Activated naive CD4-positive, alpha-beta T cell treated with Interleukin-2 at 50 U/mL for 16 hours (primary cell): Measurements from ENCODE around the gene P2RX3.

Experiments used
- DNase-seq: peaks from one replicate; pipeline ENCODE4 v3.0.0-alpha.2; 2020

The P2RX3 gene

DNA sequence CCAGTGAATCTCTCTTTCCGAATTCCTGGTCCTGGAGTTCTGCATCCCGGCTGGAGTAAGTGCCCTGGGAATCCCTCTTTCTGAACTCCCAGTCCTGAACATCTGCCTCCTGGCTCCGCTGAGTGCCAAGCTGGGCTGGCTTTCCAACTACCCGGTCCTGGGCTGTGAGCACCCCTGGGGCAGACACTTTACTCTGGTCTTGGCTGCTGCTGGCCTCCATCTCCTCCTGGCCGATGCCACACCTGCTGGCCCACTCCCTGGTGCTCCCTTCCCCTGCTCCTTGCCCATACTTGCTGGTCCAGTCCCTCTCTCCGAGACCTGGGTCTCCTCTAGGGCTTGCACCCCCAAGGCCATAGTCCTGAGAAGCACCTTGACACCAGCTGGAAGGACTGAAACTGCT lies 28.1 kb upstream of the P2RX3 start:
- DNase-seq, result no peak

DNA sequence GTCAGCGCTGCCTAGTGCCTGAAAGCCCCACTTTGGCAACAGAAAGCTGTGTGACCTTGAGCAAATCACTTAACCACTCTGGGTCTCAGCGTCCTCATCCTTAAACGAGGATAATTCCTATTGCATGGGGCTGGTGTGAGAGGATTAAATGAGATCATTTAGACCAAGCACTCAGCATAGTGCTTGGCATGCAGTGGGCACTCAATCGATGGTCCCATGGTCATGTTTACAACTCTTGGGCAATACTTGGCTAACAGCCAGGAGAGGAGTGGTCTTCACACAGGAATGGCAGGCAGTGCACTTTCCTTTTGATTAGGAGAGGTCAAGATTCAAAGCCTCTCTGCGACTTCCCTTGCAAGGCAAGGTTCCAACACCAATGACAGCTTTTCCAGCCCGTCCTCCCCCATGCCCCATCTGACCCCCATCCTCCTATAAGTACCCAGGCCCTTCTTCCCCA lies 27.5 kb upstream of the P2RX3 start:
- no peak for DNase-seq

DNA sequence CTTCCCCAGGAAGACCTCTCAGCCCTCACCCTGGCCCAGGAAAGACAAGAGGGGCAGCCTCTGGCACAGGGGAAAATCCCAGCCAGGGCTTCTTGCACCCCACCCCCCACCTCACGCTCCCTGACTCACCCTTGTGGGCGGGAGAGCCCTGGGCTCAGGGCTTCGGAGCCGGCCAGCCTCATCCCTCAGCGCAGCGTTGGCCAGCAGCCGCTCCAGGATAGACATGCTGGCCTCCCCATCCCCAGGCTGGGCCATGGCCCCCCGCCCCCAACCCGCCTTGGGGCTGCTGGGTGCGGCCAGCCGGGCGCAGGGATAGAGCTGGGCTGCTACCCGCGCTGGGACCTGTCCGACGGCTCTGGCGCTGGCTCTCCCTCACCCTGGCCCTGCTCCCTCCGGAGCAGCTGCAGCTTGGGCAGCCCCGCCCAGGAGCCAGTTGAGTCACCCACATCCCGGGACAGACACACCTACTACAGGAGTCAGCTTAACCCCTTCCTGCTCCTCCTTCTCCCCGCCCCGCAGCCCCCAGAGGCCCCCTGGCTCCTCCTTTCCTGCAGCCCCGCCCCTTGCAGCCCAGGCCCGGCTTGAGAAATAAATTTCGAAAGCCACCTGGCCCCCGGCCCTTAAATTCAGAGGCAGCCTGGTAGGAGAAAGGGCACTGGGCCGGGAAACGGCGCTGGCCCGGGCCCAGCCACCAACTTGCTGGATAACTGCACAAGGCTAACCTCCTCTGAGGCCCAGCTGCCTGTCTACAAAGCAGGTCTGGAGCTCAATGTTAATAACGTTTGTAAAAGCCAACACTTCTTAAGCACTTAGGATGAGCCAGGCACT lies 26.8 kb upstream of the P2RX3 start:
- peak; percentile 55 for DNase-seq

DNA sequence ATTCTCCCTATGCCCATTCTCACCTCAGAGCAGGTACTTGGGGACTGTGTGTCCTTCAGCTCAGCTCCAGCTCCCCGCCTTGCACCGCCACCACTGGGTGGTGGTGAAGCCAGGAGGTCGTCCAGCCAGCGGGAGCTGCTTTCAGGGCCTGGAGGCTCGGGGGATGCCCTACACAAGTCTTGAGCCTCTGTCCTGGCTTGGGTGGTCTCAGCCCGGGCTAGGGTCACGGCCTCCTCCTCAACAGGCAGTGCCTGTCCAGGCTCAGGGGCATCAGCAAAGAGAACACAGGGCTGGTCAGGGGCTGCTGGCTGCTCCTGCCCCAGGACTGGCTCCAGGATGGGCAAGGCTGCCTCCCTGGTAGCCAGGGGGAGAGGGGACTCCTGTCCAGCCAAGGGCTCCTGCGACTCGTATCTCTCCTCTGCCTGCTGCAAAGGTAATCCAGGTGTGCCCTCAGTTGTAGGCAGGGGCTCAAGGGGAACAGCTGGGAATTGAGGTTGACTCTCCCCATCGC lies 25.6 kb upstream of the P2RX3 start:
- DNase-seq, result no peak

DNA sequence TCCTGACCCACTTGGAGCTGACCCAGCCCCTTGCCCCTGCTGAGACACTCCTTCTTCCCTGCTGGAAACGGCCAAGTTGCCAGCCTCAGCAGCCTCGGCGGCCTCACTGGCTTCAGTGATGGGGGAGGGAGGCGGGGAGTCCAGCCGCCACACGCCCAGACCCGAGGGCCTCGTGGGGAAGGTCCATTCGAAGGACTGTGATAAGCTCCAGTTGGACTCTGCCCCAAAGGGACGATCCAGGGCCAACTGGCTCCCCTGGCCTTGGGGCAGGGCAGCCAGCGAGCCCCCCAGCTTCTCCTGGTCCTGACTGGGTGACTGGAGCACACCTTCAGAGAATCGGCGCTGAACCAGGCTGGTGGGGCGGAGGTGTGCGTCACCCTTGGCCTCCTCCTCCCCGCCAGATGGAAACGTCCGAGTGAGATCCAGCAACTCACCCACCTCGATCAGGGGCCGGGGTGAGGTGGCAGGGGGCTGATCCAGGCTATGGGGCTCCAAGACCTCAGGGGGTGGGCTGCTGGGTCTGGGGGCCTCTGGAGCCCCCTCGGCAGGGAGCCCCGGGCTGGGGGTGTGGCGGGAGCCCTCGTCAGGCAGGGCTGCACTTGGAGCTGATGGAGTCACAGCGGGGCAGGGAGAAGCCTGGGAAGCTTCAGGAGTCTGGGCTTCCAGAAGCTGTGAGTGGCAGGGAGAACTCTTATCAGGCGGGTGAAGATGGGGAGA lies 24.9 kb upstream of the P2RX3 start:
- DNase-seq, result no peak

DNA sequence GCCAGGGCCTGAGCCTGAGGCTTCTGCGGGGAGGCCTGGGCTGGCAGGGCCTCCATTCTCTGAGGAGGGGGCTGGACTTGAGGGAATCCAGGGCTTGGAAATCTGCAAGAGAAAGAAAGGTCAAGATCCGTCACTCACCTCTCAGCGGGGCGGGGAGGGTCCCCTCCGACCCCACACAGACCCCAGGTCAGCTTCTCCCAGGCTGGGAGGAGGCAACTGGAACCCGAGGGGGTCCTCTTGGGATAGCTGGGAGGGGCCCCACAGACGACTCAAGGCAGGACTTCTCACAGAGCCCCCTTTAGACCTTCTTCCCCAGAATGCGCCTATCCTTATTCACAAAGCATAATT lies 24.4 kb upstream of the P2RX3 start:
- DNase-seq, result no peak

DNA sequence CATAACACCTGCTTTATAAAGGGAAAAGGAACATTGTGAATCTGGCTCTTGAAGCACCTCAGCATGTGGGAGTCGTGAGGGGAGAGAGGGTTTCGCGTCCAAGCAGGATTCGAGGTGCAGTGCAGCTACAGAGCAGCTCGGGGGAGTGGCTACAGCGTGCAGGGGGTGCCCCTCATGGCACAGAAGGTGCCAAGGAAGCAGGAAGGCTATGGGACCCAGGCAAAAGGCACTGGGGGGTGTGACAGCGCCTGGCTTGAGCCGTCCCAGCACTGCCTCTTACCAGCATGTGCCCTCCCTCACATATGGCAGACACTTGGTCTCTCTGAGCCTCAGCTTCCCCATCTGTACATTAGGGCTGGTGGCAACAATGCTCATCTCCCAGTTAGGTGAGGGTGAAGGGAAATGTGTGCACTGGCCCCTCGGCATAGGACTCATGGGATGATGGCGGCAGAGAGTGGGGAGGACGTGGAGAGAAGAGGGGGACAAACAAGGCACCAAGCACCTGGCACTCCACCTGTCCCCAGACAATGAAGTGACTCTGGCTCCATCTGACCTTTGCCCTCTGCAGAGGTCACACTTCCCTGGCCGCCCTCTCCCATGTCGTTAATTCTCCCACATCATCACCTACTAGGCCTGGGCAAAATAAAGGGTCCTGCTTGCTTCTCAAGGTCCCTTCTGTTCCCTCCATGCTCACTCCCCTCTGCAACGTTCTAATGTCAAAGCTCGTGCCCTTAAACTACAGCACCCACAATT lies 23.8 kb upstream of the P2RX3 start:
- no peak for DNase-seq

DNA sequence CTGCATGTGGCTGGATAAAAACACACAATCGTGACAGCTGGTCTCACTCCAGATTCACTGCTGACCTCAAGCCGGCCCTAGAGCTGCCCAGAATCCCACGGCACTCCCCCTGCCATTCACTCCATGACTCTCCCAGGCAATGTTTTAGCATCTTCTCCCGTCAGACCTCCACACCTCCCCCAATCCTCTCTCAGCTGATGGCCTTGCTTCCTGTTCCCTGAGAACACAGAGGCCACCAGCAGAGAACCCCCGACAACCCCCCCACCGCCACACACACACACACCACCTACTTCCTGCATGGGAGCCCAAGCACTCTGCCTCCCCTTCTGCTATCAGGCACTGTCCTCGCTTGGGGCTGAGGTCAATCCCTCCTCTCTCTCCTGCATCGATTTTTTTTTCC lies 22.7 kb upstream of the P2RX3 start:
- no peak for DNase-seq

DNA sequence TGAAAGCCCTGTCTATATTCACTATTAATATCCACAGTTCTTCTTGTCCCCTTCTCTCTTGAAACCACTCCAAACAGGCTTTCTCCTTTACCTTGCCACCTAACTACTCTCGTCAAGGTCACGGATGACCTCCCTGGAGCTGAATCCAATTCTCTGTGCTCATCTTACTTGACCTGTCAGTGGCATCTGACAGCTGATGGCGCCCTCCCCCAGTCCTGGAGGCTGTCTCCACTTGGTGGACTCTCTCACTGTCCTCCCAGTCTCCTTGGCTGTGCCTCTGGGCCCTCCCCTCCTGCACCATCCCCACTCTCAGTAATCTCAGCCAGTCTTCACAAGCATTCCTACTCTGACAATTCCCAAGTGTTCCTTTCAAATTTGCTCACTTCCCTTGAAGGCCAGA lies 22.1 kb upstream of the P2RX3 start:
- DNase-seq, result no peak

DNA sequence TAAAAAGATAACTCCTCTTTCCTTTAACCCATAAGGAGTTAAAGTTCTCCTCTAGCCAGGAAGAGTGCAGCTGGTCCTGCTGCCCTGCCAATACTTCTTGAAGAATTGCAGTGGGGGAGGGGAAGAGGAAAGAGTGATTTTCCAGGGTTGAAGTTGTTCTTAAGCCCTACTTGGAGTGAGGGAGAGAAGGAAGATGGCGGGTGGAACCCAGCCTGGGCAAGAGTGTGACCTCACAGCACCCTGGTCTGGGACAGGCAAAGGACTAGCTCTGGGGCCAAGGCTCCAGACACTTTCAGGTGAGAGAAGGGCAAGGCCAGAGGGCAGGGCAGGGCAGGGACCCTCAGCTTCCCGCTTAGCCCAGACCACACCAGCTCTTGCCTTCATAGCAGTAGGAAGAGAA lies 20.0 kb upstream of the P2RX3 start:
- DNase-seq, result no peak

DNA sequence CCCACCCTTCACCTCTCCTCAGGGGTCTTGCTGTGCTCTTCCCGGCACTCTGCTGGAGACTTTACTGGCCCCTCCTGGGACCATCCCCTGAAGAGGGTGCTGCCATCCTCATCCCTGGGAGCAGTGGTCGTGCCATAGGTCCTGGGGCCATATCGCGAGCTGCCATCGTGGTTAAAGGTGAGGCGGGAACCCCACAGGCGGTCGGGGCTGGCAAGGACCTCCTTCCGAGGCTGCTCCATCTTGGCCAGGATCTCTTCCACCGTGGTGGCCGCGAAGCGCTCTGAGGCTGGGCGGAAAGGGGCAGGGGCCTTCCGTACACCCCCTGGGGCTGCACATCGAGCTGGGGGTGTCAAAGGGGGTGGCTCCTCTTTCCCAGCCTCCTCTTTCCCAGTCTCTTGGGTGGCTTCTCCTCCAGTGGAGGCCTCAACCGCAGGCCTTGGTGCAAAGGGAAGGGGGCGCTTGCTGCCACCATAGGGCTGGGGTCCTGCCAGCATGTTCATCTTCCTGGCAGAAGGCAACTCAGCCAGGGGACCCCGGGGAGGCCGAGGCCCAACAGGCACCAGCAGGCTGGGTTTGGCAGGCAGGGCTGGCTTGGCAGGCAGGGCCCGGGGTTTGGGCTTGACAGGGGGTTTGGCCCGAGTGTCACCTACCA lies 18.0 kb upstream of the P2RX3 start:
- no peak for DNase-seq

DNA sequence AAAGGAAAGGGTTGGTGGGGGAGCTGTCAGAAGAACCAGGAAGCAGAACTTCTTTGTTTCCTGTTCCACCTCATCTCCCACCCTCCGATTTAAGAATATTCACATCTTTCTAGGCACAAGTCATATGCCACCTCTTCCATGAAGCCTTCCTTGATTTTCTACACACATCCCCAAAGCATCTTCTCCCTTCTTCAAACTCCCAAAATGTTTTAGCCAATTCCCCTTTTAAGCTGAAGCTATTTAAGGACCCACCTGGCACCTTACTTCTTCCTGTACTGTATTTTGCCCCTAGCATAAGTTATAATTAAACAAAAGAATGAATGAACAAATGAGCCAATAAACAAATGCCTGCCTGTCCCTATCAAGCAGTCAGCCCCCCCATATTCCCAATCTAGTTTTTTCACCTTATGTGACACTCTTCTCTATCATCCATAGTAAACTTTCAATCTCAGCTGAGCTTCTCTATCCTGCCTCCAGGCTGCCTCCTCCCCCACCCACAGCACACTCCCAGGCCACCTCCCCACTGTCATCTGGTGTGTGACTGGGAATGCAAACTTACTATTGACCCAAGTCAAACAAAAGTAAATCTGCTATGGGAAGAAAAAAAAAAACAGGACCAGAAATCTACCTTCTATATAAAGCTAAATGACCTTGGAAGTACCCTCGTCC lies 17.3 kb upstream of the P2RX3 start:
- DNase-seq, result no peak

DNA sequence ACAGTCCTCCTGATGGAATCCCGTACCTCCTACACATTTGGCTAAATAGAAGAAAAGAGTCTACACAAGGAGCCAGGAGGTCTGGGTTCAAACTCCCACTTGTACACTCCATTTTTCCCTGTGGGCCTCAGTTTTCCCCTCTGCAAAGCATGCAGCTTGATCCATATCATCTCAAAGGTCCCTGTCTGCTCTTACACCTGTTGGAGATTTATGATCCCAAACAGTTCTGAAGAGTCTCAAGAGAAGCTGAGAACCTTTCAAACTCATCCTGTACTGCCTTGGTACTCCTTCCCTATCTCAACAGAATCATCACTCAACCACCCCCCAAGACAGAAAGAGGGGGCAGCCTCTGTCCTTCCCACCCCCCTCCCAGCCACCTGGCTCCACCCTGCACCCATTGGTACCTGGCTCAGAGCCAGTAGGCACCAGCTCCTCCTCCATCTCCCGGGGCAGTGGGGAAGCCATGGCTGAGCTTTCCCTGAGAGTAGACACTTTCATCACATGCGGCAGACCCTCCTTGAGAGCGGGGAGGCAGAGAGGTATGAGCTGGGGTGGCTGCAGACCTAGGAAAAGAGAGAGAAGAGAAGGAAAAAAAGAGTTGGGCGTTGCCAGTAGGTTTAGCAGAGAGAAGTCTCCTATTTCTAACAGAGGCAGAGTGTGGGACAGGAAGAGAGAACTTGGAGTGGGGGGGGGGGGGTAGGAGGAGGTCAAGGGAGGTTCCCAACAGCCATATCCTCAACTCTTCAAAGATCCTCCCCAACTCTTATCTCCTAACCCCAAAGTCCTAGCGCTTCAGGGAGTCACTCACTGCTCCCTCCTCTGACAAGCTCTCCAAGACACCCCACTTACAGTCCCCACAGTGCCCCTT lies 16.5 kb upstream of the P2RX3 start:
- no peak for DNase-seq

DNA sequence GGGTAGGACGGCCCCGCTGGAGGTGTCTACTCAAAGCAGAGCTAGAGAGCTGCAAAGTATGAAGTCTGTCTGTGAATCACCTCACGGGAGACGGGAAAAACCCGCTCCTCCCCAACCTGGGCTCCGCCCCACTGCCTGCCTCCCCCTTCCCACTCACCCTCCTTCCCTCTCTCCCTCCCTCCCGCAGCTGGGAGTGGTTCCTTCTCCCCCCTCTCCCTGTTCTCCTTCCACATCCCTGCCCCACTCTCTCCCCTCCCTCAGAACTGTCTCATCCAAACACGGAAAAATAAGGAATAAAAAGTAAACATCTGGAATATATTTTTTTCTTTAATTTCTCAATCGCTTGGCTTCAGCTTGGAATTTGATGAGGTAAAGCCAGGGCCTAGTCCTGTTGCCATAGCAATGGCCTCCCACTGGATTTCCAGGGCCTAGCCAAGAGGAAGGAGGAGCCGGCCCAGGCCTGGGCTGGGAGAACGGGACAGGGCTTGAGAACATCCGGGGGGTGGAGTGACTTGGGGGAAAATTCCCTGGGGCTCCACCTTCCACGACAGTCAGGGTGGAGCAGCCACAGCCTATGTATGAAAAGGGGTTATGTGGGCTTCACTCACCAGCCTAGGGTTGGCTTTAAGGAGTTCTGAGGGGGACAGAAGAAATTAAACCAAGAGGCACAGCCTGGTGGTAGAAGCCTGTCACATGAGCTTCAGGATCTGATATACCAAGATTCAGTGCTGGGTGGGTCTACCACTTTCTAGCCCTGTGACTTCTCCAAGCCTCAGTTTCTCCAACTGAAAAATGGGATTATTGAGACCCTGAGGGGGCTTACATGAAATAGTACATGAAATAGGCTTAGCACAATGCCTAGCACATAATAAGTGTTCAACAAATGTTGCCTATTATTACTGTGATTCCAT lies 15.6 kb upstream of the P2RX3 start:
- peak; percentile 27 for DNase-seq

DNA sequence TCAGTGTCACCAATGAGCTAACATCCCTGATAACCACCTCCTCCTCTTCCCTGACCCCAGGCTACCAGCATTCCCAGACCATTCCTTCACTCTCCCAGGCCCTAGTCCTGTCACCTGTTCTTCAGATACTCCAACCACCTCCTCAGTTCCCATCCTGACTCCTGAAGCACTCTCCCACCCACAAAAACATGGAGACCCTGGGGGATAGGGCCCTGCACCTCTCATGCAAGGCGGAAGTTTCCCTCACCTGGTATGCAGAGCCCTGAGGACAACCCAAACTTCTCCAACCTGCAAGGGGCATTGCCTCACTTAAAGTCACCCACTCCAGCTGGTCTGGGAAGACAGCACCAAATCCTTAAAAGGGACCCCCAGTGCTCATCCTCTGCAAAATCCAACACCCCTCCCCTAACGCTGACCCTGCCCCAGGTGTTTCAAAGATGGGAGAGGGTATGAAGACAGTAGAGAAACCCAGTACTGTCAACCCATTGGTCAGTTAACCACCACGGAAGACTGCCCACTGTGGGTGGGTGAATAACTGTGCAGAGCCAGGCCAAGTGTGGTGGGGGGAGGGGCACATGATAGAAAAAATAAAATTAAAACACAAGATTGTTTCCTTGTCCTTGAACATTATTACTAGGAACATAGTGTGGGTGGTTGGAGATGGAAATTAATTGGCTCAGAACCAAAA lies 14.8 kb upstream of the P2RX3 start:
- DNase-seq, result no peak

DNA sequence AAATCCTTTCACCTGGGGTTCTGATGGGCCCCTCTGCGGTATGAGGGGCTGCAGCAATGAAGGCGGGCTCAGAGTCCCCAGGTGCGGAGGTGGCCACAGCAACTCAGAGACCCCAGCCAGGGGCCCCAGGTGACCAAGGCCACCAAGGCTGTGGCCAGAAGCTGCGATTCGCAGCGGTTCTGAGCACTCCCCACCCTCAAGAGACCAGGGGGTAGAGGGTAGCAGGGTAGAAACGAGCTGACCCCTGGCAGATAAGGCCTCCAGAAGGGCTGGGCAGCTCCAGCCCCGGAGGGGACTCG lies 14.3 kb upstream of the P2RX3 start:
- DNase-seq, result no peak

DNA sequence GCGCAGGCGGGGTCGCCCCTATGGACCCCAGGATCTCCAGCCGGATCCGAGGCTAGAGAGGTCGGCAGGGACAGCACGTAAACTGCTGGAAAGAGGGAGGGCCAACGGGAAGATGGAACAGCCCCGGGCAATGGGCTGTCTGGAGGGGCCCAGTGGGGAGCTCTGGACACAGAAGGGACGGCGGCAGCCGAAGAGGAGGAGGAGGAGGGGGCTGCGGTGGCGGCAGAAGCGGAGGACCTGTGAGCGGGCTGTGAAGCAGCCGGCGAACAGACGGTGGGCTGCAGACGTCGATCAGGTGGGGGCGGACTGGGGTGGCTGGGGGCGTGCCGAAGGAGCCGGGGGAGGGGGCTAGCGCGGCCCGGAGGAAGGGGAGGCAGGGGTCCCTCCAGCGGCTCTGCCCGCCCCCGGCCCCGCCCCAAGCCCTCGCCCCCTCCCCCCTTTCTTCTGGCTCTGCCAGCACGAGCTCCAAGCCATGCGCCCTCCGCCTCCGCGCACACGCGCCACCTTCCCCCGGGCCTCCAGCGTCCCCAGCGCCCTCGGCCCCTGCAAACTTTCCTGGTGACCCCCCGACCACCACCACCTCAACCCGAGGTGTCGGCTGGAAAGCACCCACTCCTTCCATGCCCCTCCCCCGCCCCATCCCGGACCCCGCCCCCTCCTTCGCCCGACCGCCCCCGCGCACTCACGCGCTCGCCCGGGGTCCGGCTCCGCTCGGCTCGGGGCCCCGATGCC lies 13.8 kb upstream of the P2RX3 start:
- DNase-seq, result peak; percentile 8

DNA sequence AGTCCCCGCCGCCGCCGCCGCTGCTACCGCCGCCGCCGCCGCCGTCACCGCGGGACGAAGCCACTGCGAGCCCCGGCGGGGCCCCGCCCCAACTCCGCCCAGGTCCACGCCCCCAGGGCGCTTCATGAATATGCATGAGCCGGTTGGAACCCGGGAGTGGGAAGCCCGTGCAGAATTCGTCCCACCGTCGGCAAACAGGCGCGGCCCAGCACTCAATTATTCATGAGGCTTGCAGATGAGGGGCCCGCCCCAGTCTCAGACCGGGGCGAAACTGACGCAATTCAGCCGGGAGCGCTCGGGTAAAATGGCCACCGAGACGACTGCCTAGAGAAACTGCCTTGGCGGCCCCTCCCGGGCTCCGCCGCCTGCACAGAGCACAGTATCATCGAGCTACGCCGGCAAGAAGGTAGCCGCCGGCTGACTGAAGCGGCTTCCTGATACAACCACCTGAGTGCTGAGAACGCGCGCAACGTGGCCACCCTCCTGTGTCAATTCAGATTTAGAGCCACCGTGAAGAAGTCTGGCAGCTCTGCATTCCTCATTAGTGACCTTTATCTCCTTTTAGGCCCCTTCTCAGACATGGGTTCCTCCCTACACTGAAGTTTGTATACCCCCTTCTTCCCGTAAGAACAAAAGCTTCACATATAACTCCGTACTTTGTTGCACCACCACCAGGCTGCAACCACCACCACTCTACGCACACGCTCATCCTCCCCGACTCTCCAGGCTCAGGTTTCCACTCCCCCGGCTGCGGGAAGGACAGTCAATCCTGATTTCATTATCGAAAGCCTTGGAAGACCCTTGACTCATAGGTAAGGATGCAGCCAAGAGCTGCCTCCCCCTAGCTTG lies 13.0 kb upstream of the P2RX3 start, which contains the start of gene TNKS1BP1:
Gene TNKS1BP1, minus strand, starts transcription at position 67 of the 849 bp plus-strand sequence. CDS start 3,067 bp downstream, outside the sequence.
- DNase-seq, result peak; percentile 95
